ENCODE measurements around the gene SRRM4.

The SRRM4 gene

DNA sequence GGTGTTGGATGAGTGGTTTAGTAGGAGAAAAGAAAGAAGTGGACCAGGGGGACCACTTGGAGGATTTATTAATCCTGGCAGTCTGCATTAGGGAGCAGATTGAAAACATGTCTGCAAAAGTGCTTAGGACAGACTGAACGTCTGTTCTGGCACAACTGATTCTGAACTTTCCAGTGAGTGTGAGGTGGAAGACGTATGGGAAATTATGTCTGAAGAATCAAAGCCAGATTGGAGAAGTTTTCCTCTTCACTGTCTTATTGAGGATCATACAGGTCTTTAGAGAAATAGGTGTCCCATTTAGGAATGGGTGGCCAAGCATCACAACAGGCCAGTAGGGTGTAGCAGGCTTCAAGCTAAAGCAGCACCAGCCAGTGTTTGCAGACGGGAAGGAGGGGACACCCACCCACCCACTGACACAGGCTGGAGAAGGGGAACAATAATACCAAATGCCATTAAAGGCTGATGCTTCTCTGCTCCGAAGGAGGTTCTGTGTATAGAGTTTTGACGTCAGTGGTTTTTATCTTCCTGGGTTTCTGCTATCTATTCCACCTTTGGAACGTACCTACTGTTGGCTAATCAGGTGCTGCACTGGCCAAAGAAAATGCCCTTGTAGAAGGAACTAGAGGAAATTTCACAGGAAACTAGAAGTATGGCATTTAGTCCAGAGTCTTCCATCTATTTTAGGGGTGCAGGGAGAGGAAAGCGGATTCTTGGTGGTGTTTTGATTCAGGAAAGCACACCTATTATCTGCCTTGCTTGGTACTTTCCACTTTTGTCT, 1.8 kb downstream of the SRRM4 start:
- H3K4me3 ChIP-seq (ENCODE audit: low read depth, low read length) = no peak overlapping the region
- DNase-seq (ENCODE audit: low read depth) = no peak
- TF ChIP-seq, protein P1, sequence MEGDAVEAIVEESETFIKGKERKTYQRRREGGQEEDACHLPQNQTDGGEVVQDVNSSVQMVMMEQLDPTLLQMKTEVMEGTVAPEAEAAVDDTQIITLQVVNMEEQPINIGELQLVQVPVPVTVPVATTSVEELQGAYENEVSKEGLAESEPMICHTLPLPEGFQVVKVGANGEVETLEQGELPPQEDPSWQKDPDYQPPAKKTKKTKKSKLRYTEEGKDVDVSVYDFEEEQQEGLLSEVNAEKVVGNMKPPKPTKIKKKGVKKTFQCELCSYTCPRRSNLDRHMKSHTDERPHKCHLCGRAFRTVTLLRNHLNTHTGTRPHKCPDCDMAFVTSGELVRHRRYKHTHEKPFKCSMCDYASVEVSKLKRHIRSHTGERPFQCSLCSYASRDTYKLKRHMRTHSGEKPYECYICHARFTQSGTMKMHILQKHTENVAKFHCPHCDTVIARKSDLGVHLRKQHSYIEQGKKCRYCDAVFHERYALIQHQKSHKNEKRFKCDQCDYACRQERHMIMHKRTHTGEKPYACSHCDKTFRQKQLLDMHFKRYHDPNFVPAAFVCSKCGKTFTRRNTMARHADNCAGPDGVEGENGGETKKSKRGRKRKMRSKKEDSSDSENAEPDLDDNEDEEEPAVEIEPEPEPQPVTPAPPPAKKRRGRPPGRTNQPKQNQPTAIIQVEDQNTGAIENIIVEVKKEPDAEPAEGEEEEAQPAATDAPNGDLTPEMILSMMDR (IDR thresholded peaks at IDR 0.05; ENCODE audit: control insufficient read depth, extremely low read depth, insufficient read depth) = no peak

DNA sequence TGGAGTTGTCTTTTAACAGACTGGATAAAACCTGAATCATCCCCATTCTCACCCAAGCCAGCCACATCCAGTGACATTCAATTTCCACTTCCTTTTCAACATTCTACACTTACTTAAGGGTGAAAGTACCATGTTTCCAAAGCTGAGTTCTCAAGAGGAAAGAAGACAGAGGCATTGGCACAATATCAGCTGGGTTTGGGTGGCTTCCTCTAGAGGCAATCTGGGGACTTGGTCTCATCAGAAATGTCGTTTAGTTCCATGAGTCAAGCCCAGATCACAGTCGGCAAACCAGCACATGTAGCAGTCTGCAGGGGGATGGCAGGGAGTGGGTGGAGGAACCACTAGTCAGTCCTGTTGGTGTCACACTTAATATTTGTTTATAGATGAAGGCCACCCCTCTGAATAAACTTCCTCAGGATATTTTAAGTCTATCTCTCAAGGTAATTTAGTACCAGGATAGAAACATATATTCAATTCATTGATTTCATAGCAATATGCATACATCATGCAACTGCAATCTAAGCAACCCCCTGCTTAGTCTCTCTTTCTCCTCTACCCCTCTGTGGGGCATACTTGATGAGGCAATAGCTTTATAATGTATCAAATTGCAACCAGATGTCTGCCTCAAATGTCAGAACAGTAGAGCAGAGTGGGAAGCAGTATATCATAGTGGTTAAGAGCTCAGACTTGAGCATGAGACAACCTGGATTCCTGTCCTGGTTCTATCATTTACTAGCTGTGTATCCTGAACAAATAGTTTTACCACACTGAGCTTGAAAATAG, 3.0 kb downstream of the SRRM4 start:
- H3K4me3 ChIP-seq (ENCODE audit: low read depth, low read length) = no peak overlapping the region
- no peak for DNase-seq (ENCODE audit: low read depth)
- TF ChIP-seq, protein P1 (IDR thresholded peaks at IDR 0.05; ENCODE audit: control insufficient read depth, extremely low read depth, insufficient read depth) = no peak

DNA sequence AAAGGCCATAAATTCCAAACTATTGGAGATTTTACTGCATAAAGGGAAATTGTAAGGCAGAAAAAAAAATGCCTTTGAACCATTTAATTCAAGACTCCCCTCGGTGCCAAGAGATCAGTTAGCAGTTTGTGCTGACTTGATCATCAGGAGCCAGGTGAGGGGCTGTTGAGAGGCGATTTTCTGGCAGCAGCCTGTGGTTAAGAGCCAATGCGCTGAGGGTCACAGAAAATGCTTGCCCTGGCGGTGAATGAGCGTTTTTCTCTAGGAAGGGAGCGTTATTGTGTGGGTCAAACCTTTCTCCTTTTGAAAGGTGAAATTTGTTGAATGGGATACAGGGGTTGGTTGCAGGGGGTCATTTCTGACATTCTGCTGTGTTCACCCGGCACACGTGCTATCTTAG, 4.7 kb downstream of the SRRM4 start:
- DNase-seq (ENCODE audit: low read depth) = no peak
- TF ChIP-seq, protein P1 (IDR thresholded peaks at IDR 0.05; ENCODE audit: control insufficient read depth, extremely low read depth, insufficient read depth) = no peak
- no peak overlapping the region for H3K4me3 ChIP-seq (ENCODE audit: low read depth, low read length)

DNA sequence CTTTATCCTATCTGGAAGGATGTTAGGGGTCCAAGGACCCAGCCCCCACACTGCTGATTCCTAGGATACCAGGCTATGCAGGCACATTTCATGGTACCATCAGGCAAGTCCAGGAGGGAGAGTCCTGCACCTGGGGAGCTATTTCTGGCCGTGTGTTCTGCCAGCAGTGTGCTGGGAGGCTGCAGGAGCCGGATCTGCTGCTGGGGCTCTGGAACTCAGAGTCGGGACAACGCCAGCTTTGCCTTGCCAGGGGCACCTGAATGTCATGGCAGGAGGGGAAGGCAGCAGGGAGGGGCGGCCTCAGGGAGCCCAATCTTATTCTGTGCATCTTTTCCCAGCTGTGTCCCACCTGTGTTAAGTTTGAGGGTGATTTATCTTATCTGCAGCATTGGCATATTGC, 17.8 kb downstream of the SRRM4 start:
- no peak for DNase-seq (ENCODE audit: low read depth)
- H3K4me3 ChIP-seq (ENCODE audit: low read depth, low read length) = no peak overlapping the region
- TF ChIP-seq, protein P1 (IDR thresholded peaks at IDR 0.05; ENCODE audit: control insufficient read depth, extremely low read depth, insufficient read depth) = no peak

DNA sequence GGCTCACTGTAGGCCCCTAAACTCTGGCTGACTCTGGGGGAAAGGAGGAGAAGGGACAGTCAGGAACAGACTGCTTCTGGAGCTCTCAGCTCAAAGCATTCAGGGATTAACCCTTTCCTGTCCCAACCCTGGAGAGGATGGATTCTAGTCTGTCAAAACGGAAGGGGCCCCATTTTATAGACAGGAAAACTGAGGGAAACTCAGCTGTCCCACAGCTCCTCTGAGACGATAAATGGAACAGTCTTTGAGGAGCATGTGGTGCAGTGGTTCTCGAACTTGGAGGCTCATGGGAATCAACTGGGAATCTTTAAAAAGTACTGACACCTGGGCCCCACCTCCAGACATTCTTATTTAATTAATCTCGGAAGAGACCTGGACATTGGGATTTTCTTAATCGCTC, 23.7 kb downstream of the SRRM4 start:
- DNase-seq (ENCODE audit: low read depth) = no peak
- no peak overlapping the region for H3K4me3 ChIP-seq (ENCODE audit: low read depth, low read length)
- TF ChIP-seq, protein P1 (IDR thresholded peaks at IDR 0.05; ENCODE audit: control insufficient read depth, extremely low read depth, insufficient read depth) = no peak

DNA sequence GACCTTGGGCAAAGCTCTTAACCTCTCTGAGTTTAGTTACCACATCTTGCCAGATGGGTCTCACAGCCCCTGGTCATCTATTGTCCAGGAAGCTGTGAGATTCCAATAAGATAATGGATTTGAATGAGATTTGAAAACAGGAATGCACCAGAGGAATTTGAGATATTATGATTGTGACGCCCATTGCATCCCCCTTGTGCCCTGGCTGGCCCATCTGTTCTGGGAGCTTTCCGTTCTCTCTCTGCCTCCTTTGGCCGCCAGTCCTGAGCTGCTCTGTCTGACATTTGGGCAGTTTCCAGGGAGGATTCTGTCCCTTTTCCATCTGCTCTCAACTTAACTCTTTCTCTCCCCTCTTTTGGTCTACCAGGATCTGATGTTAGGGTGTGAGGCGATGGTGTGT, 24.6 kb downstream of the SRRM4 start:
- no peak overlapping the region for H3K4me3 ChIP-seq (ENCODE audit: low read depth, low read length)
- TF ChIP-seq, protein P1 (IDR thresholded peaks at IDR 0.05; ENCODE audit: control insufficient read depth, extremely low read depth, insufficient read depth) = no peak
- DNase-seq (ENCODE audit: low read depth) = no peak
